T-helper 2 cell (primary cell): ENCODE data around the gene ZNF654.
"Not testable (repeated sequence)": the region's sequence is repeated elsewhere in the genome, so short reads cannot be mapped to it uniquely, and the experiment has no call there.

Source experiments
- DNase-seq, 5 experiments: peaks; one replicate each; pipeline versions ENCODE4 v3.0.0 to v3.0.0-alpha.2; 2012 to 2022
- total RNA-seq, 2 donors: gene quantifications; one replicate each; lab custom pipeline; 2026; lab: John Stamatoyannopoulos, UW

Gene ZNF654
- total RNA-seq, result 29.0 to 33.5 reads per million in 2 donors

DNA sequence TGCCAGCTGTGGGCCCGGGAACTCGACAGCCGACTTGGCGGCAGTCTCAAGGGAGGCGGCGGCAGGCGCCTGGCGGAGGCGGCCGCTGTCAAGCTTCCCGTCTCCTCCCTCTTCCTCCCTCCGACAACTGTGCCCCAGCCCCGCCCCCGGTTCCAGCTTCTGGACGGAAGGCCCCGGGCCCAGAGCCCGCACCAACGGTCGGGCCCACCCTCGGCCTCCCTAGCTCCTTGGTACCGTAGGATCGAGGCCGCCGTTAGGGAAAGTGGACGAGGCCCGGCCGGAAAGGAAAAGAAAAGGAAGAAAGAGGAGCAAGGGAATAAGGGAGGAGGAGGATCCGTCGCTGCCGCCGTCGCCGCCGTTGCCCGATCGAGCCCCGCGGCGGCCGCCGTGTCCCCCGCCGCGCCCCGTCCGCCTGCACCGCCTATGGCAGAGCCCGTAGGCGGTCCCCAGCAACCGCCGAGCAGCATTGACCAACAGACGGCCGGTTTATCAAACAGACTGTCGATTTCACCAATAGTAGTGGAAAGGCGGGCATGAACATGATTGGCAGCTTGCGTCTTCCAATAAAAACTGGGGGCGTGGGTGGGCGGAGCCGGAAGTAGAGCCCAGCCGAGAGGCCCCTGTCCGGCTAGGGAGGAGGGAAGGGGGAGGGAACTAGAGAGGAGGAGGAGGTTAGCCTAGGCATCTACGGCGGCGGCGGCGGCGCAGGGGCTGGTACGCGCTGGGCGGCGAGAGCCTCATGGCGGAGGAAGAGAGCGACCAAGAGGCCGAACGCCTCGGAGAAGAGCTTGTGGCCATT is at the start of gene ZNF654, which contains the start of gene CGGBP1:
ZNF654 (plus strand) TSS at position 675 of the 799 bp plus-strand sequence; CDS start at position 740, 65 bp downstream.
CGGBP1 (minus strand) TSS at position 425 of the 799 bp plus-strand sequence. CDS start 3,029 bp downstream, outside the sequence.
- DNase-seq, result peak; percentile 91 to 99 (median 98)

DNA sequence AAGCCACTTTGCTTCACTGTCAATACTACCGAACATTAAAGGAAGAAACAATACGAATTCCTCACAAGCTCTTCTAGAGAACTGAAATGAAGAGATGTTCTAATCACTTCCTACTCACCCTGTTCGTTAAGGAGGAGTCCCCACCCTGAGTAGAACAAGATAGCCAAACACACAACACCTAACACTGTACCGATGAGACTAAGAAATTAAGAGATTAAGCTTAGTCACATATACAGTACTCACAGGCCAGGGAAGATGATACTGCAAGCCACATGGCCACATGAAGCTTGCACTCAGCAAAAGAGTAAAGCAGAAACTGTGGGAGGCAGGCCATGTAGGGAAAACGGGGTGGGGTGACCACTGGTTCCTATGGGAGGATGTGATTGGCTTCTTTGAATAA is 48.2 kb upstream of the ZNF654 start:
- DNase-seq, result no peak

DNA sequence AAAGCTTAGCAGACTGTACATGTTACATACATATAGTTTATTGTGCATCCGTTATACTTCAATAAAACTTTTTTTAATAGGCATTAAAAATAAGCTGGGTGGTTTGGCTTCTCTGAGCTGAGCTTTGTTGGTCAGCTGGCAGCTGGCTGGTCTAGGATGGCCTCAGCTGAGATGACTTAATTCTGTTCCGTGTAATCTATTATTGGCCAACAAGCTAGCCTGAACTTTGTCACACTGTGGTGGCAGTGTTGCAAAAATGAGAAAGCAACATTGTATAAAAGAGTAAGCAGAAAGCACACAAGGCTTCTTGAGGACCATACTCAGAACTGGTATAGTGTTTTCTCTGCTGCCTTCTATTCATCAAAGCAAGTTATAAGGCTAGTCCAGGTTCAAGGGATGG is 45.5 kb upstream of the ZNF654 start:
- no peak for DNase-seq

DNA sequence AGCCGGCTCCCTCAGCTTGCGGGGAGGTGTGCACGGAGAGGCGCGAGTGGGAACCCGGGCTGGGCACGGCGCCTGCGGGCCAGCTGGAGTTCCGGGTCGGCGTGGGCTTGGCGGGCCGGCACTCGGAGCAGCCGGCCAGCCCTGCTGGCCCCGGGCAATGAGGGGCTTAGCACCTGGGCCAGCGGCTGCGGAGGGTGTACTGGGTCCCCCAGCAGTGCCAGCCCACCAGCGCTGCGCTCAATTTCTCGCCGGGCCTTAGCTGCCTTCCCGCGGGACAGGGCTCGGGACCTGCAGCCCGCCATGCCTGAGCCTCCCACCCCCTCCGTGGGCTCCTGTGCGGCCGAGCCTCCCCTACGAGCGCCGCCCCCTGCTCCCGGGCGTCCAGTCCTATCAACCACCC is 43.4 kb upstream of the ZNF654 start:
- not testable (repeated sequence) for DNase-seq

DNA sequence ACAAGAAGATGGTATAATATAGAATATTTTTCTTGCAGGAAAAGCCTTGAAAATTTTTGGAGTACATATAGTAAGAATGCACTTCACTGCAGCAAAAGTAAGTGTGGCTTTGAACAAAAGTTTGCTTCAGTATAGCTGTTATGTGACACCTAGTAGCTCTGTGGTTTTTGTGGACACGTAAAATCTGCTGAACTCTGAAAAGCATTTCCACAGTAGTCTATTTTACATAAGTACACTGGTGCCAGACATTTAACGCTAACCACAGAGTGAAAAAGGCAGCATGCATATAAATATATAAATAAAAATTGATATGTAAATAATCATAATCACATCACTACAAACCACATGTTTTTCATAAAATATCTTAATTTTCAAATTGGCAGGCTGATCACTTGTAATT is 40.0 kb upstream of the ZNF654 start:
- DNase-seq, result peak in 2 of 5 experiments; percentile 34 to 93

DNA sequence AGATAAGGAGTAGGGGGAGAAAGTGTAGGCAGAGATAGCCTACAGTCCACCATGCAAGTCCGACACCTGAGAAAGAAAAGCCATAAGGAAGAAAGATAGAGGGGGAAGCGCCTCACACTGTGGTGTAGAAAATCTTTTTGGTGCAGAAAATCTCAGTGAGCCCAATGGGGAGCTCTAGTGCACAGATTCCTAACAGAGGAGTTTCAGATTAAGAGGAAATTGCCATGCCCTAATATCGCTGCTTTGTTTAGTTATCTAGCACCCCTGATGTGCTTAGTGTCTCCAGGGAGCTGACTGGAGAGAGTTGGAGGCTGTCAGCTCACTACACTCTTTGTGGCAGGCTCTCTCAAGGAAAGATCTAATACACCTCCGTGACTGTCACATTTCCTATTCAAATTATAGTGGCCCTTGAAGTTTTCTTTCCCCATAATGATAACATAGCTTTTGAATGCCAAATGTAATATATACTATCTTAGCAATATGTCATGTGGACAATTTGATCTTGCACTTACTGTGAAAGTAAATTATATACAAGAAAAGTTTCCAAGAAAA is 34.0 kb upstream of the ZNF654 start:
- no peak for DNase-seq

DNA sequence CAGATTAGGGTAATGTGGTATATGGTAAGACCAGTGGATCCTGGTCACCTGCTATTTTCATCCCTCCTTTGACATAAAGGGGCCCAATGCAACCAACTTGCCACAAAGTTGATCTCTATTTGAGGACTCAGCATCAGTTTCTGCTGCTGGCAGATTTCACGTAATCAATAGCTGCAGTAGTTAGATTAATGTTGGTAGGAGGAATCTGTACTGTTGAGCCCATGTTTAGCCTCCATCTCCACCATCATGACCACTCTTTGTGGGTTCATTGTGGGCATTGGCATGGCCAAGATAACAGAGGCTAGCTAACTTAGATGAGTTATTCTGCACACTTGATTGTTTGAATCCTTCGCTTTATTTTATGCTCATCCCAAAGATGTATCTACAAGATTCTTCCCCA is 30.2 kb upstream of the ZNF654 start:
- DNase-seq, result no peak

DNA sequence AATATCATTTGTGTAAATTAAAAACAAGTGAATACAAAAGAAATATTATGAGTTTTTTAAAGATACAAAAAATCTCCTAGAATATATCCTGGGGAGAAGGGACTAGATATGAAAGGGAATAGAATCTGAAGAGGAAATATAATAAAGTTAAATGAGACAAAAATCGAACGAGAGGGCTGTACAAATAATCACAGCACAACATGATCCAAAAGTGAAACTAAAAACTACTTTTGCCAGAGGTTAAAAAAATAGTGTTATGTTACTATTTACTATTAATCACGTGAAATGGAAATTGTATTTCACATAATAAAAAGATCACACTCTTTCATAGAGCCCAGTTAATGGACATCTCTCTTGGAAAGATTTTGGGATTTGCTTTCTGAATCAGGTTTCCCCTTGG is 28.8 kb upstream of the ZNF654 start:
- DNase-seq, result no peak

DNA sequence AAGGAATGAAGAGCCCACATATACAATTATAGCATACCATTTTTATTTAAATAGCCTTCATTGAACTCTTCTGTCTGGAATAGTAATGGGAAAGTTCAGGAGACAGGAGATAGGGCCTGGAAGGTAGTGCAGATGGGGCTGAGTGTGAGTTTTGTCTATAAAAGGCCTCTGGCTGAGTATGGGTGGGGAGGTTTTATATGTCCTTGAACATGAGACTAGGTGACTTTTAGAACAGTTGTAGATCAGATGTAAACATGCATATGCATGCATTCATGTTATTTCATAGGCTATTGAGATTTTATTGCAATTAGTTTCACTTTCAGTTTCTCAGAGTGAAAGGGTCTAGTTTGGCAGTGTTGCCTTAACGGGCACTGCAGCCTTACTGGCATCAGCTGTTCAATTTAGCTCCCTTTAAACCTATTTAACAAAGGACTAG is 27.4 kb upstream of the ZNF654 start:
- peak in 2 of 5 experiments; percentile 32 to 78 for DNase-seq

DNA sequence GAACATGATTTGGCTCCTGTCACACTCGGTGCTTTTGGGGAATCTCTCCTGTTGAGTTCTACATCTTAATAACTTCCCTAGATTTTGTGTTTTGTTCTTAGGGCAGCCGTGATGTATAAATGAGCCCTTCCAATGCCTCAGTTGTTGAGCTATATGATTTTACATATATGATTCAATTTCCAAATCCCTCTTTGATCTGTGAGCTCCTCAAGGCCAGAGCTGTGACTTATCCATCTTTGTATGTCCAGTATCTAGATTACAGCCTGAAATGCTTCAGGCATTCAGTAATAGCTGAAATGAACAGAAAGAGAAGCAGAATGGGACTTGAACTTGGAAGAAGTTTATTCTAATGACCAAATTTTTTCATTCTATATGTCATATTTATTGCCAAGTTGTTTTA is 26.8 kb upstream of the ZNF654 start:
- DNase-seq, result no peak

DNA sequence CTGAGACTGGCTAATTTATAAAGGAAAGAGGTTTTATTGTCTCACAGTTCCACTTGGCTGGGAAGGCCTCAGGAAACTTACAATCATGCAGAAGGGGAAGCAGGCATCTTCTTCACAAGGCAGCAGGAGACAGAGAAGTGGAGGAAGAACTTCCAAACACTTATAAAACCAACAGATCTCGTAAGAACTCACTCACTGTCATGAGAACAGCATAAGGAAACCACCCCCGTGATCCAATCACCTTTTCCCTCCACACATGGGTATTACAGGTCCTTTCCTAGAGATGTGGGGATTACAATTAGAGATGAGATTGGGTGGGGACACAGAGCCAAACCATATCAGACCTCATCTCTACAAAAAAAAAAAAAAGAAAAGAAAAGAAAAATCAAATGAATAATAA is 26.0 kb upstream of the ZNF654 start:
- DNase-seq, result no peak

DNA sequence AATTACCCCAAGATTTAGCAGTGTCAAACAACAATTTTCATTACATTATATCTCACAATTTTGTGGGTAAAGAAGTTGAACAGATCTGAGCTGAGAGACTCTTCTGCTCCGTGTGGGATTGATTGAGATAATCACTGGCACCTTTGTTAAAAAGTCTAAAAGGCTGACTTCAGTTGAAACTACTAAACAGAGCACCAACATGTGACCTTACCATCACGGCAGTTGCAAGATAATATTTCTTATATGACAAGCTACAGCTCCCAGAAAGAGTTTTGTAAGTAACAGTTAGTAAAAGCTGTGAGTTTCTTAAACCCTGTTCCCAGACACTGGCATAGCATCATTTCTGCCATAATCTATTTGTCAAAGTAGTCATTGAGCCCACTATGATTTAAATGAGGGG is 25.2 kb upstream of the ZNF654 start:
- no peak for DNase-seq

DNA sequence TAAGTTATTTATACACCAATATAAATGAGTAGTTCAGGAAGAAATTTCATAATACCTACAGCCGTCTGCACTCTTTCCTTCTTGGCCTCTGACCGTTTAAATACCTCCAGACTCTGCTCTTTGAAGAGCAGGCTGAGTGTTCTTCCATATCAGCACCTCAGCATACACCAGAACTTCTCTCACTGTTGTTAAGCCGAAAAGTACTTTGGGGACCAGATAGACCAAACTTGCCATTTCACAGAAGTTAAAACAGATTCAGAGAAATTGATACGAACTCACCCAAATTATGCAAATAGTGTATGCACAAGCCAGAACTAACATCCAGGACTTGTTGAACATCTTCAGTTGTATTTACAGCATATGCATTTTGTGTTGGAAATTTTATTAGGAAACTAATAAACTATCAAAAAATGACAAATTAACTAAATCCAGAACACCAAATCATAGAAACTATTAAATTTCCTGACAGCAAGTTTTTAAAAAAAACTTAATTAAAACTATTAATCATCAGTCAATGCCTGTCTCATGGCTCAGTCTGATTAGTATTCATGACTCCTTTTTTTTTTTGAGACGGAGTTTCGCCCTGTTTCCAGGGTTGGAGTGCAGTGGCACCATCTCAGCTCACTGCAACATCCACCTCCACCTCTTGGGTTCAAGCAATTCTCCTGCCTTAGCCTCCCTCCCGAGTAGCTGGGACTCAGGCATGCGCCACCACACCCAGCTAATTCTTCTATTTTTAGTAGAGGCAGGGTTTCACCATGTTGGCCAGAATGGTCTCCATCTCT is 24.4 kb upstream of the ZNF654 start:
- DNase-seq, result no peak

DNA sequence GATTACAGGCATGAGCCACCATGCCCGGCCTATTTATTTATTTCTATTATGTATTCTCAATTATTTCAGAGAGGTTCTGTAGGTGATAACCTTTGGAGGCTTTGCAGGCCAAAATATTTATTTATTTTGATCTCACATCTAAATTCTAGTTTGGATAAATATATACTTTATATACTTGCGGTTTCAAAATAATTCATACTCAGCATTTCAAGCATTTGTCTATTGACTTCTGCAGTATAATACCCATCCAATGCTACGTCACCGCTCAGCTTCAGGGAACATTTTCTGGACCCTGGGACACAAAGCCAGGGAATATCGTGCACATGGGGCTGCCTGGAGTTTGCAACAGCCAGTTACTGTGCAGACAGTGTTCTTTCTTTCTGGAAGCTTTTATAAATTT is 22.8 kb upstream of the ZNF654 start:
- no peak for DNase-seq

DNA sequence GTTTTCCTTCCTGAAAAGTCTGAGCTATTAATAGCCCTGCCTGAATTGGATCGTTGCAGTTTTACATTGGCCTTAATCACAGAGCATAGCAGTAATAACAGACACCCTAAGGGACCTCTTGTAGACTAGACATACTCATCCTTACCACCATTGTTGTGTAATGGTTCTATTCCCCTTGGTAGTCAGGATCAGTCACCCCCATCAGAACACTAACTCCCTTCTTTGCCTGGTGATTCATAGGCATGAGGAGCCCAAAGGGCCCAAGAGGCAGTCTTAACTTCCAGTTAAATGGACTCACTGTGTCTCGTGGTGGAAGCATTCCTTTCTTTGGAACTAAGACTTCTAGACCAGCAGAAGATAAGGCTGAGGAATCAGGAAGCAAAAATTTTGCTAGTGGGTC is 20.5 kb upstream of the ZNF654 start:
- no peak for DNase-seq

DNA sequence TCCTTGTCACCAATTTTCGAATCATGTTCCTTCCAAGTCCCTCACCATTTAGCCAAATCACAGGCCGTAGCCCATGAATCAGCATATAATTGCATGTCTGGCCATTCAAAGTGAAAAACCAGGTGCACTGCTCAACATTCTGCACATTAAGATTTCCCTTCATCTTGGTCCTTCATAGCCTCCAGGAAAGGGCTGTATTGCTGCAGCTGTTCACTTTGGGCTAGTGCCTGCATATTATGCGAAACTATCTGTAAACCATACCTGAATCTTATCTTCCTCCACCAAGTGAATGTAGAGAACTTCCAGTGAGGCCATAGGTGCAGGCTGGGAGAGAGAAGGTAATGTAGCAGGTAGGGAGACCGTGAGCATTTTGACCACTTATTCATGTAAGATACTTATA is 18.5 kb upstream of the ZNF654 start:
- no peak for DNase-seq

DNA sequence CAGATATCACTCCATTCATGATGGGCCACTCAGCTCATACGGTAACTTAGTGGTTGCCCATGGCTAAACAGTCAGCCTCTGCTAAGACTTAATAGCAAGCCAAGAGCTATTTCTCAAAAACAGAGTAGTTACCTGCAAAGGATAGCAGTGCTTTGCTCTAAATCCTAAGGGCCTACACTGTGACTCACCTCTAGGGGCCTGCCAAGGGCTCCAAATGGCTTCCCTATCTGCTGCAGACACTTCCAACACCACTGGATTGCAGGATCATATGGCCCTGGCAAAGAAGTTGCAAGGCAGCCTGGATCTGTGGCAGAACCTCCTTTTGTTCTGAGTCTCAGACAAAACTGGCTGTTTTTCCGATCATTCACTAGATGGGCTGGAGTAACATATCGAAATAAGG is 18.1 kb upstream of the ZNF654 start:
- DNase-seq, result no peak

DNA sequence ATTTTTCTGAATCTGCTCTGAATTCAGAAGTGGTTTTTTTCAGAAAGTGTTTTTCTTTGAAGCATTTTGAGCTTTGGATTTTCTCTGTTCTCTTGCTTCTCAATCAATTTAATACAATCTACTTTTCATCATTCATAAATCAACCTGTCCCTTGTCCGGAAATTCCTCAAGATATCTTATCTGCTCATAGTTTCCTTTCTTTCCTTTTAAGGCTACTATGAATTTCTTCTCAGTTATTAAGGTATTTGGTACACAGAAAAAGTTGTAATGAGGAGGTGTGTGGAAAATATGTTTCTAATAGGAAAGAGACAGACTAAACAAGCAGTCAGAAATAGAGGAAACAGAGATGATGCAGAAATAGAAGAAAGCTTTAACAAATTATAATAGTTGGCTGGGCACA is 14.6 kb upstream of the ZNF654 start:
- no peak for DNase-seq

DNA sequence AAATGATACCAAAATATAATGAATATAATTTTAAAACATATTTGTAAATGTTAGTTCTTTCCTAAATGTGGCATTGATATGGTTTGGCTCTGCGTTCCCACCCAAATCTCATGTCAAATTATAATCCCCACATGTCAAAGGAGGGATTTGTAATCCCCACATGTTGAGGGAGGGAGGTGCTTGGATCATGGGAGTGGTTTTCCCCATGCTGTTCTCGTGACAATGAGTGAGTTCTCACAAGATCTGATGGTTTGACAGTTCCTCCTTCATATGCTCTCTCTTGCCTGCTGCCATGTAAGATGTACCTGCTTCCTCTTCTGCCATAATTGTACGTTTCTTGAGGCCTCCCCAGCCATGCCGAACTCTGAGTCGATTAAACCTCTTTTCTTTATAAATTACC is 12.3 kb upstream of the ZNF654 start:
- DNase-seq, result no peak

DNA sequence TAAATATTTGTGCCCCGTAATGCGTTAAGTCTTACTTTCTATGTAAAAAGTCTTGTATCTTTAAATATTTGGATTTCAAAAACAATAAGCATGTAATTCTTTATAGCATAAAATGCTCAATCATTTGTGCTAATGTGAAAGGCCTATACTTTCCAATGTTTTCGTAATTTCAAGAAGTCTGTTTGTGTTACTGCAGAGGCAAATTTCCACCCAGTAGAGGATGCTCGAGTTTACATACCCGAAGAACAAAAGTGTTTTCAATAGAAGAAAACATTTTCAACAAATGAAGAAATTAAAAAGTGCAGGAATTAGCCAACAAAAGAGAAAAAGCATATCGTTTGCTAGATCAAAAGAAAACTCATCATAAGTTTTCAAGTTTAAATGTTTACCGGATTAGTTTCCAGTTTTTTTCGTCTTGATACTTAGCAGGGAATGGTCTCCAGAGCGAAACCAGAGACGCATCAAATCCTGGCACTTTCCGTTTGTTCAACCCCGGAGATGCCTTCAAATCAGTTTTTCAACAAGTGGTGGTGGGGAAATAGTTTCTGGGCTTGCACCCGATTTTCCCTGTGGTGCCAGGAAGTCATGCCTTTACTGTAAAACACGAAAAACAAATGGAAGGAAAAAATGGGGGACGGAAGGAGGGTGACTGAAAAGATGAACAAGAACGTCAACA is 1.3 kb upstream of the ZNF654 start:
- DNase-seq, result peak in 1 of 5 experiments; percentile 30

DNA sequence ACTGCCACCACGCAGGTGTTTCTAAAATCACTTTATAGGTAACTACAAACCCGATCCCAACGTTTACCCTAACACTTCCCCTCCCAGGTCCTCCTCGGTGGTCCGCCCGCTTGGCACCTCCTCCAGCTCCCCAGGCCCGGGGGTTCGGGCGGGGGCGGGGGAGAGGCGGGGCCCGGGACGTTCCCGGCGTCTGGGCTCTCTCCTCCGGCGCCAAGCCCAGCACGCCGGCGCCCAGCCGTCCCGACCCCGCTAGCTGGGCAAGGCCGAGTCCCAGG is 812 bp upstream of the ZNF654 start:
- no peak for DNase-seq

DNA sequence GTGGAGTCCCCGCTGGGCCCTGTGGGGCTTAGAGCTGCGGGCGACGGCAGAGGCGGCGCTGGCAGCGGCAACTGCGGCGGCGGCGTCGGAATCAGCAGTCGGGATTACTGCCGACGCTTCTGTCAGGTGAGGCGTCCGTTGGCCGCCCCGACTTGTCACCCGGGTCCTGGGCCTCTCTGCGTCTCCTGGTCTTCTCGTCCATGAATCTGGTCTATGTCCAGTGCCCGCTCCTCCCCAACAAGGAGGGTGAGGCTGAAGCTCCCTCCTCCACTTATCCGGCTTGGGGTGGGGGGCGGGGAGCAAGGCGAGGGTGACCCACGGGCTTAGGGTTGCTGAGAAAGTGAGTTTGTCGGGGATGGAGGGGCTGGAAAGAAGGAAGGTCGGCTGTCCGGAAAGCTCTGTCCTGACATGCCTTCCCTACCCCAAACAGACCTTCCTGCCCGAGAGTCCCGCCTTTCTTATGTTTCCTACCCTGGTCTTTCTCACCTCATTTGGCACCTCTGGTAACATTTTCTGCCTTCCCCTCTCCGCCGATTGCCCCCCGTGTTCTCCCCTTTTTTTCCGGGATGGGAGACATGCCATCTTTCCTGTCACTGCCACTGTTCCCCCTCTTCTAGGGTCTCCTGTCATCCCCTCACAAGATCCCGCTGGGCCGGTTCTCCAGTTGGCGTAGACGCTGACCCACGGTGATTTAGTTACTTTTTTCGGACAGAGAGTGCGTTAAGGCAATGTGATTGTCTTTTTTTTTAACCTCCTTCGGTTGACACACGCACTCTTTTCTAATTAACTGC is 520 bp downstream of the ZNF654 start:
- no peak for DNase-seq
